ENCODE results near the gene ENTREP1.

DNA sequence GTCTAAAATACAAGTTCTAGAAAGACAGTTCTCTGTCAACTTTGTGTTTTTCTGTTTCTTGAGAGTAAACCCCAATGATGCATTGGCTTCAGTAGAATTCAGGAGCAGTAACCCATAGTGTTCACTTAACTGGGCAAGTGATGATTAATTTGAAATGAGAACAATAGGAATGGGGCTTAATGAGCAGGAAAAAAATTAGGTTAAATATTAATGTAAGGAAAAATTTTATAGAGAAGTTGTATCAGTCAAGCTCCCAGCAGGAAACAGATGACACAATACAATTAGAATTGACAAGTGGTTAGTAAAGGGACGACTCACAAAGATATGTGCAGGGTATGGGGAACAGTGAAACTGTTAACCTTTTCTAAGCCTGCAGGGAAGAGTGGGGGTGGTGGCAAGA is 38.2 kb downstream of the ENTREP1 start:
- TF ChIP-seq, protein P1, sequence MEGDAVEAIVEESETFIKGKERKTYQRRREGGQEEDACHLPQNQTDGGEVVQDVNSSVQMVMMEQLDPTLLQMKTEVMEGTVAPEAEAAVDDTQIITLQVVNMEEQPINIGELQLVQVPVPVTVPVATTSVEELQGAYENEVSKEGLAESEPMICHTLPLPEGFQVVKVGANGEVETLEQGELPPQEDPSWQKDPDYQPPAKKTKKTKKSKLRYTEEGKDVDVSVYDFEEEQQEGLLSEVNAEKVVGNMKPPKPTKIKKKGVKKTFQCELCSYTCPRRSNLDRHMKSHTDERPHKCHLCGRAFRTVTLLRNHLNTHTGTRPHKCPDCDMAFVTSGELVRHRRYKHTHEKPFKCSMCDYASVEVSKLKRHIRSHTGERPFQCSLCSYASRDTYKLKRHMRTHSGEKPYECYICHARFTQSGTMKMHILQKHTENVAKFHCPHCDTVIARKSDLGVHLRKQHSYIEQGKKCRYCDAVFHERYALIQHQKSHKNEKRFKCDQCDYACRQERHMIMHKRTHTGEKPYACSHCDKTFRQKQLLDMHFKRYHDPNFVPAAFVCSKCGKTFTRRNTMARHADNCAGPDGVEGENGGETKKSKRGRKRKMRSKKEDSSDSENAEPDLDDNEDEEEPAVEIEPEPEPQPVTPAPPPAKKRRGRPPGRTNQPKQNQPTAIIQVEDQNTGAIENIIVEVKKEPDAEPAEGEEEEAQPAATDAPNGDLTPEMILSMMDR (conservative IDR thresholded peaks at IDR 0.05) = no peak
- TF ChIP-seq ZFX (IDR thresholded peaks at IDR 0.05) = no peak

Data from C4-2B (cell line).